Spleen (tissue), 7 donors: ENCODE measurements around the gene CMTM4.

Source experiments
- CTCF ChIP-seq, 11 experiments: fragments of 200-600 bp in 7 of 11; fragments of 450-650 bp in 4 of 11; sonication (generic) in 4 of 11; IDR thresholded peaks in 8 of 11; conservative IDR thresholded peaks in 3 of 11; 1 replicate in 7 of 11; 2 replicates in 4 of 11; pipeline versions ENCODE4 v1.4.0 to v1.8.0; 2016 to 2021; ENCODE audit warnings: antibody characterized with exemption in 11 of 11, inconsistent platforms in 4 of 11, mild to moderate bottlenecking in 1 of 11
- POLR2A ChIP-seq, 3 donors: fragments of 450-650 bp; IDR thresholded peaks; one replicate each; pipeline ENCODE4 v1.5.1; 2017; ENCODE audit warnings: antibody characterized with exemption in 3 of 3, mild to moderate bottlenecking in 1 of 3
- POLR2AphosphoS5 ChIP-seq, 3 donors: sonication (generic); formaldehyde crosslinking; IDR thresholded peaks; one replicate each; pipeline ENCODE4 v1.5.1; 2017; ENCODE audit warnings: antibody characterized with exemption in 3 of 3
- donor health status: DM: no; HTN: no; CAD: no; lungs with moderate emphysema.
- donor health status: DM: no; HTN: no; CAD: no.
- donor health status: DM: no; HTN: no; CAD: no.

- no peak for TF ChIP-seq CTCF (IDR thresholded peaks at IDR 0.05 in 8 of 11, conservative IDR thresholded peaks at IDR 0.05 in 3 of 11)
- no peak for TF ChIP-seq POLR2AphosphoS5 (IDR thresholded peaks at IDR 0.05)
- TF ChIP-seq POLR2A (IDR thresholded peaks at IDR 0.05), result no peak
Measured at GRCh38 chr16:66649636-66650205, 46.8 kb downstream of the CMTM4 start.
